ENCODE measurements around the gene MCTP1. TPM values are rescaled to one million over a fixed set of nuclear protein-coding genes. Genes with fewer than 3 reads are reported as not detected.

Gene MCTP1
- total and polyA plus RNA-seq, 10 of the 15 experiments (the other 5 are each of a cell fraction or from before 2014, with no cell fraction given), result 12.6 to 45.9 (median 18.8) TPM

DNA sequence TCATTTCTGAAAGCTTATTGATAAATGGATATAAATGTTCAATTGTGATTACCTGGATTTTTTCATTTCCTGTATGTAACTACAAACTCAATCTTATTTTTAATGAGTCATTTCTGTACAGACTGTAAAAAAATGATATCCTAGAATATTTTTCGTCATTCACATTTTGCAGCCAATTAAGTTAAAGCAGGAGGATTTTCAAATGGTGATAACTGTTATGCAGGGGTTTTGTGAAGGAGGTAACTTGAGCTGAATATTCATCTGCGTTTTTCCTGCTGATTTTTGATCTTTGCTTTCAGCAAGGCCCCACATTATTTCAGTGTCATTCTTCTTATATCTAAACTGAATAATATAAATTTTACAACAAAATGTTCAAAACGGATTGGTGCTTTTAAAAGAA is 592.3 kb downstream of the MCTP1 start:
- H3K9me3 ChIP-seq (replicated peaks; ENCODE audit: control insufficient read depth, insufficient read depth, low read length), result no peaks in the 10 kb centered on the region
- H3K36me3 ChIP-seq (ENCODE audit: control insufficient read depth in 2 of 2, insufficient read depth in 2 of 2, low read length in 1 of 2), result no peaks in the 10 kb centered on the region; a peak in 2 of 4 replicates
- in situ Hi-C loops (cut with MboI) (loop anchor here (25.0 kb wide), 1 partner anchor 1105 kb away; the partner anchor contains the start of genes NR2F1 and NR2F1-AS1), intact Hi-C loops (cut with micrococcal nuclease; ENCODE audit: unreplicated experiment) (no loop called here)
- FAIRE-seq, result no peak
- no peaks in the 10 kb centered on the region for H4K20me1 ChIP-seq (ENCODE audit: control insufficient read depth, insufficient read depth)
- ChIA-PET RAD21 (ENCODE audit: unreplicated experiment) (interaction anchor here (0.9 to 1.8 kb wide), 10 partner anchors 10 to 1110 kb away, joined by 3 to 23 read pairs (median 4); partner anchors contain the start of genes KIAA0825, NR2F1 and SLF1), CTCF (interaction anchor here (0.7 to 2.0 kb wide), 19 partner anchors 10 to 480 kb away, joined by 3 to 30 read pairs (median 3); partner anchors contain the start of genes KIAA0825 and SLF1), POLR2A (no interaction called here), SMC1A (ENCODE audit: uncharacterized antibody, unreplicated experiment) (interaction anchor here (0.7 to 2.2 kb wide), 21 partner anchors 10 to 201 kb away, joined by 3 to 10 read pairs (median 4); no protein-coding TSS in a partner anchor)
- no peak for ATAC-seq
- no peaks in the 10 kb centered on the region for H3K27me3 ChIP-seq (replicated peaks in 1 of 2; ENCODE audit: control insufficient read depth in 2 of 2, insufficient read depth in 2 of 2, low read length in 1 of 2)
- no peak overlapping the region for H2AFZ ChIP-seq (ENCODE audit: control insufficient read depth, low read depth, low read length)
- TF ChIP-seq RCOR1 (conservative IDR thresholded peaks at IDR 0.05; ENCODE audit: low read depth, low read length) (no peak), FOS (IDR thresholded peaks at IDR 0.05; ENCODE audit: borderline replicate concordance, extremely low read depth, insufficient read length) (no peak), ZNF207 (IDR thresholded peaks at IDR 0.05; ENCODE audit: borderline replicate concordance) (no peak), YBX1 (IDR thresholded peaks at IDR 0.05) (no peak), PAX8 (IDR thresholded peaks at IDR 0.05) (no peak), ATF7 (IDR thresholded peaks at IDR 0.05; ENCODE audit: low read depth) (no peak), MYB (IDR thresholded peaks at IDR 0.05; ENCODE audit: borderline replicate concordance, low read depth, low read length) (no peak), NR2F1 (conservative IDR thresholded peaks at IDR 0.05) (no peak), GATAD2B (conservative IDR thresholded peaks at IDR 0.05; ENCODE audit: low read depth) (no peak), SMAD1 (IDR thresholded peaks at IDR 0.05; ENCODE audit: low read depth, partially characterized antibody) (no peak), TBL1XR1 (IDR thresholded peaks at IDR 0.05; ENCODE audit: low read depth, low read length) (no peak)
- TF ChIP-seq, protein P1, sequence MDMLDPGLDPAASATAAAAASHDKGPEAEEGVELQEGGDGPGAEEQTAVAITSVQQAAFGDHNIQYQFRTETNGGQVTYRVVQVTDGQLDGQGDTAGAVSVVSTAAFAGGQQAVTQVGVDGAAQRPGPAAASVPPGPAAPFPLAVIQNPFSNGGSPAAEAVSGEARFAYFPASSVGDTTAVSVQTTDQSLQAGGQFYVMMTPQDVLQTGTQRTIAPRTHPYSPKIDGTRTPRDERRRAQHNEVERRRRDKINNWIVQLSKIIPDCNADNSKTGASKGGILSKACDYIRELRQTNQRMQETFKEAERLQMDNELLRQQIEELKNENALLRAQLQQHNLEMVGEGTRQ (IDR thresholded peaks at IDR 0.05; ENCODE audit: borderline replicate concordance, low read depth, low read length), result no peak
- TF ChIP-seq, protein P2, sequence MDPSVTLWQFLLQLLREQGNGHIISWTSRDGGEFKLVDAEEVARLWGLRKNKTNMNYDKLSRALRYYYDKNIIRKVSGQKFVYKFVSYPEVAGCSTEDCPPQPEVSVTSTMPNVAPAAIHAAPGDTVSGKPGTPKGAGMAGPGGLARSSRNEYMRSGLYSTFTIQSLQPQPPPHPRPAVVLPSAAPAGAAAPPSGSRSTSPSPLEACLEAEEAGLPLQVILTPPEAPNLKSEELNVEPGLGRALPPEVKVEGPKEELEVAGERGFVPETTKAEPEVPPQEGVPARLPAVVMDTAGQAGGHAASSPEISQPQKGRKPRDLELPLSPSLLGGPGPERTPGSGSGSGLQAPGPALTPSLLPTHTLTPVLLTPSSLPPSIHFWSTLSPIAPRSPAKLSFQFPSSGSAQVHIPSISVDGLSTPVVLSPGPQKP (IDR thresholded peaks at IDR 0.05; ENCODE audit: low read depth, low read length), result no peak
- TF ChIP-seq, protein P3, sequence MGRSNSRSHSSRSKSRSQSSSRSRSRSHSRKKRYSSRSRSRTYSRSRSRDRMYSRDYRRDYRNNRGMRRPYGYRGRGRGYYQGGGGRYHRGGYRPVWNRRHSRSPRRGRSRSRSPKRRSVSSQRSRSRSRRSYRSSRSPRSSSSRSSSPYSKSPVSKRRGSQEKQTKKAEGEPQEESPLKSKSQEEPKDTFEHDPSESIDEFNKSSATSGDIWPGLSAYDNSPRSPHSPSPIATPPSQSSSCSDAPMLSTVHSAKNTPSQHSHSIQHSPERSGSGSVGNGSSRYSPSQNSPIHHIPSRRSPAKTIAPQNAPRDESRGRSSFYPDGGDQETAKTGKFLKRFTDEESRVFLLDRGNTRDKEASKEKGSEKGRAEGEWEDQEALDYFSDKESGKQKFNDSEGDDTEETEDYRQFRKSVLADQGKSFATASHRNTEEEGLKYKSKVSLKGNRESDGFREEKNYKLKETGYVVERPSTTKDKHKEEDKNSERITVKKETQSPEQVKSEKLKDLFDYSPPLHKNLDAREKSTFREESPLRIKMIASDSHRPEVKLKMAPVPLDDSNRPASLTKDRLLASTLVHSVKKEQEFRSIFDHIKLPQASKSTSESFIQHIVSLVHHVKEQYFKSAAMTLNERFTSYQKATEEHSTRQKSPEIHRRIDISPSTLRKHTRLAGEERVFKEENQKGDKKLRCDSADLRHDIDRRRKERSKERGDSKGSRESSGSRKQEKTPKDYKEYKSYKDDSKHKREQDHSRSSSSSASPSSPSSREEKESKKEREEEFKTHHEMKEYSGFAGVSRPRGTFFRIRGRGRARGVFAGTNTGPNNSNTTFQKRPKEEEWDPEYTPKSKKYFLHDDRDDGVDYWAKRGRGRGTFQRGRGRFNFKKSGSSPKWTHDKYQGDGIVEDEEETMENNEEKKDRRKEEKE (IDR thresholded peaks at IDR 0.05), result no peak
- 82% methylated on average over 3 of the region's 3 CpGs for WGBS (ENCODE audit: insufficient coverage, insufficient replicate concordance, low lambda C conversion rate, missing lambda C conversion rate)
- no peaks in the 10 kb centered on the region for H3K4me1 ChIP-seq (ENCODE audit: control insufficient read depth, insufficient read depth, low read length)
- BruUV-seq (replicated peaks), result no TSS peak
- no peak overlapping the region for H3K4me2 ChIP-seq (ENCODE audit: control insufficient read depth, insufficient read depth)
- H3K4me3 ChIP-seq, result no peak overlapping the region
- DNase-seq (ENCODE audit: low read depth, low spot score), result no peak
- no peaks in the 10 kb centered on the region for H3K79me2 ChIP-seq (ENCODE audit: control insufficient read depth, insufficient read depth, low read length)
- H3K9ac ChIP-seq (ENCODE audit: control insufficient read depth, insufficient read depth, low read length), result no peak overlapping the region
- H3K27ac ChIP-seq (ENCODE audit: control insufficient read depth, insufficient read depth), result no peak overlapping the region

Measured in GM12878 (cell line).